Measurements from ENCODE around the gene PGBD1.

PGBD1 gene

GRCh38 chr6:28330041-28330440, 48.7 kb downstream of the PGBD1 start:
- Histone ChIP-seq H3K27me3 (ENCODE audit: low read length) (no peaks in the 10 kb centered on the region), H3K4me2 (ENCODE audit: low read depth, low read length, poor library complexity, severe bottlenecking) (no peak overlapping the region), H3K36me3 (ENCODE audit: low read length) (no peaks in the 10 kb centered on the region), H4K20me1 (ENCODE audit: low read depth, low read length) (no peaks in the 10 kb centered on the region), H3K27ac (ENCODE audit: low read depth, low read length) (no peak overlapping the region), H3K9ac (ENCODE audit: low read length) (no peak overlapping the region), H3F3A (ENCODE audit: insufficient read depth) (peaks cover under 1% of the 10 kb centered on the region; the same call in 1 of the 2 replicates), H3K9me2 (replicated peaks; ENCODE audit: insufficient read depth, low read length) (no peaks in the 10 kb centered on the region), H3K4me3 (ENCODE audit: insufficient read depth, low read length, poor library complexity, severe bottlenecking) (no peak overlapping the region), H3K9me3 (ENCODE audit: insufficient read depth, low read length) (peaks cover 30% of the 10 kb centered on the region), H2AFZ (ENCODE audit: low read depth, low read length, severe bottlenecking) (no peak overlapping the region), H3K79me2 (ENCODE audit: insufficient read depth, low read length) (no peaks in the 10 kb centered on the region)
- no peak for TF ChIP-seq EZH2phosphoT487 (conservative IDR thresholded peaks at IDR 0.05; ENCODE audit: low read length)
- TF ChIP-seq CTCF (IDR thresholded peaks at IDR 0.05; ENCODE audit: insufficient read depth, low read length, poor library complexity, severe bottlenecking): no peak

GRCh38 chr6:28333047-28333446, 51.7 kb downstream of the PGBD1 start:
- Histone ChIP-seq H3K4me3 (ENCODE audit: insufficient read depth, low read length, poor library complexity, severe bottlenecking) (no peak overlapping the region), H3F3A (ENCODE audit: insufficient read depth) (peaks cover 6% of the 10 kb centered on the region; the same call in 1 of the 2 replicates), H3K9me3 (ENCODE audit: insufficient read depth, low read length) (0 out of 2 replicates have a peak, but pooled peaks cover 3% of the 10 kb centered on the region), H3K4me2 (ENCODE audit: low read depth, low read length, poor library complexity, severe bottlenecking) (no peak overlapping the region), H3K27me3 (ENCODE audit: low read length) (no peaks in the 10 kb centered on the region), H3K79me2 (ENCODE audit: insufficient read depth, low read length) (no peaks in the 10 kb centered on the region), H3K9ac (ENCODE audit: low read length) (no peak overlapping the region), H3K36me3 (ENCODE audit: low read length) (no peaks in the 10 kb centered on the region), H3K9me2 (replicated peaks; ENCODE audit: insufficient read depth, low read length) (no peaks in the 10 kb centered on the region), H3K27ac (ENCODE audit: low read depth, low read length) (no peak overlapping the region), H4K20me1 (ENCODE audit: low read depth, low read length) (no peaks in the 10 kb centered on the region), H2AFZ (ENCODE audit: low read depth, low read length, severe bottlenecking) (no peak overlapping the region)
- no peak for TF ChIP-seq CTCF (IDR thresholded peaks at IDR 0.05; ENCODE audit: insufficient read depth, low read length, poor library complexity, severe bottlenecking)

- no peaks in the 10 kb centered on the region for H3K36me3 ChIP-seq (ENCODE audit: low read length)
These were observed 52.2 kb downstream of the PGBD1 start for GRCh38 chr6:28333599-28334018.

More at GRCh38 chr6:28333599-28334018, 52.2 kb downstream of the PGBD1 start:
- TF ChIP-seq CTCF (IDR thresholded peaks at IDR 0.05; ENCODE audit: insufficient read depth, low read length, poor library complexity, severe bottlenecking) (no peak), EZH2phosphoT487 (conservative IDR thresholded peaks at IDR 0.05; ENCODE audit: low read length) (no peak)
- no peaks in the 10 kb centered on the region for H3K27me3 ChIP-seq (ENCODE audit: low read length)
- no peaks in the 10 kb centered on the region for H4K20me1 ChIP-seq (ENCODE audit: low read depth, low read length)
- no peaks in the 10 kb centered on the region for H3K79me2 ChIP-seq (ENCODE audit: insufficient read depth, low read length)
- H3K27ac ChIP-seq (ENCODE audit: low read depth, low read length): no peak overlapping the region
- no peak overlapping the region for H3K4me2 ChIP-seq (ENCODE audit: low read depth, low read length, poor library complexity, severe bottlenecking)
- no peaks in the 10 kb centered on the region for H3K9me2 ChIP-seq (replicated peaks; ENCODE audit: insufficient read depth, low read length)
- H3K4me3 ChIP-seq (ENCODE audit: insufficient read depth, low read length, poor library complexity, severe bottlenecking): no peak overlapping the region
- H3K9ac ChIP-seq (ENCODE audit: low read length): no peak overlapping the region
- 0 out of 2 replicates have a peak, but pooled peaks cover 3% of the 10 kb centered on the region for H3K9me3 ChIP-seq (ENCODE audit: insufficient read depth, low read length)
- H3F3A ChIP-seq (ENCODE audit: insufficient read depth): peaks cover 6% of the 10 kb centered on the region; the same call in 1 of the 2 replicates
- H2AFZ ChIP-seq (ENCODE audit: low read depth, low read length, severe bottlenecking): no peak overlapping the region

Data from SU-DHL-6 (cell line).